RPMI8226 (cell line): Measurements from ENCODE around the gene HMCN2.

Experiments used
- DNase-seq: peaks from one replicate; pipeline ENCODE4 v3.0.0-alpha.2; 2015

HMCN2 gene

GRCh38 chr9:130459151-130459550 lies 193.6 kb downstream of the HMCN2 start:
- DNase-seq: no peak

DNA sequence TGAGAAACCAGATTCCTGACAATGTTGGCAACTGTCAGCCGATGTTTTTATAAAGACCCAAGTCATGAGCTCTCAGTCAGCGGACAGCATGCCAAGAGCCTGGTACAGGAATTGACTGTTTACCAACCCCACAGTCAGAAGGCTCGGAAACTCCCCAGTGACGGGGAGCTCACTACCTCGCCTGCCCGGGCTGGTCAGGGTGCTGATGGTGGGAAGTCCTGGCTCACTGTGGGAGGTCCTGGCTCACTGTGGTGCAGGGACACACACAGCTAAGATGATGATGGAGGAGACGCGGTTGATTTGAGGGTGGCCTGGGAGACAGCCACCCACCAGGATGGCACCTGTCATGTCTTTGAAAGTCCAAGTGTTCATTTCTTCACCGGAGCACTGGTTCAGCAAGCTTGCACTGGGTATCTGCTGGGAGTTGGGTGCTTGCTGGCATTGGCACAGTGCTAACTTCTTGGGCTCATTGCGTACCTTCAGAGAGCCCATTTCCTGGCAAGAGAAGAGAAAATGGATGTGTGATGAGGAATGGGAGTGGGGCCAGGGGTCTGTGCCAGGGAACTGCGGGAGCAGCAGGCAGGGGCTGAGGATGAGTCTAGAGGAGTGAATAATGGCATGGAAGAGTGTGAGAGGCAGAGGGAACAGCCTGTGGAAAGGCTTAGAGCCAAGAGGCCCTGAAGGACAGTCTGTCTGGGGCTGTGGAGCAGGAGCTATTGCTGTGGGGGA lies 194.5 kb downstream of the HMCN2 start:
- no peak for DNase-seq

- peak; percentile 74 for DNase-seq
Measured at GRCh38 chr9:130461218-130461630, 195.7 kb downstream of the HMCN2 start.

DNA sequence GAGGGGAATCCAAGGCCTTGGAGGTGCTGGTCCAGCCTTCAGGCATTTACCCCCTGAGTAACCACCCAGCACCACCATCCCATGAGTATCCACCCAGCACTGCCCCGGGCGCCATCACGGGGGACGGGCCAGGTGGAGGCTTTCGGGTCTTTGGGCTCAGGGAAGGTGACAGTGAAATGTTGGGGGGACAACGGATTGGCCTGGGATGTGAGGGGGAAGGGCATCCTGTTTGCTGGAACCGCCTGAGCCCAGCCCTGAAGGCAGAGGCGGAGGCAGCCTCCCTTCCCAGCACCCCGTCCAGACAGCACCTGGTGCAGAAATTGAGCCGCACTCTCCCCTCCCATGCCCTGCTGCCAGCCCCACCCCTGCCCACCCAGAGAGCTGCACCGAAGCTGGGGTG lies 196.2 kb downstream of the HMCN2 start:
- DNase-seq: no peak

DNA sequence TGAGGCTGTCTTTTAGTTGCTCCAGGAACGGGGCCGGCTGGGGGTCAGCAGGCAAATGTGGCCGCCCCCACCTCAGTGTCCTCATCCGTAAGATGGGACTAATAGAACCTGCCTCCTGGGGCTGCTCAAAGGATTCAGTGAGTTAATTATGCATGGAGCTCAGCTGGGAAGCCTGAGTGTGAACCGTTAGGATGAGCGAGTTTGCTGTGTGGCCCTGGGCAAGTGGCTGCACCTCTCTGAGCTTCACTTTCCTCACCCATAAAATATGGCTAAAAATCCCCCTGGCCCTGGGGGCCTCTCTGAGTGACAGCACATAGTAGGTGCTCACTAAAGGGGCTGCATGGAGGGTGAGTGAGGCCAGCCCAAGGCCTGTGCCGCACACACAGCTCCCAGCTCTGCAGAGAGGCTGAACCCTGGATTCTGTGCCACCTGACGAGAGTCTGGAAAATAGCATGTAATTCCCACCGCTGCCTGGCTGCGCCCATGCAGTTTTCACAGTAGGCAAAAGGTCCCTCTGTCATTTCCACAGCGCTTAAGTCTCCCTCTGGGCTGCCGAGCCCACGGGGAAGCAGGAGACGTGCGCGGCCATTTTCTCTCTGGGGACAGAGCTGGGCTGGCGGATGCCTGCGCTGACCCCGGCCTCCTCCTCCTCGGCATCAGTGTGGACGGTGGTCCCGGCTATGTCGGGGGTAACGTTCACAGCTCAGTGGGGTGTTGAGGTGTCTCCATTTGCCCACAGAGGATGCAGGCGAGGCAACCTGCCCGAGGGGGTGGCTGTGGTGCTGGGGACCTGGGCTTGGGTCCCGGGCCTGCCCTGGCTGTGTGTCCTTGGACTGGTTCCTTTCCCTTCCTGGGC lies 197.4 kb downstream of the HMCN2 start:
- DNase-seq: no peak

DNA sequence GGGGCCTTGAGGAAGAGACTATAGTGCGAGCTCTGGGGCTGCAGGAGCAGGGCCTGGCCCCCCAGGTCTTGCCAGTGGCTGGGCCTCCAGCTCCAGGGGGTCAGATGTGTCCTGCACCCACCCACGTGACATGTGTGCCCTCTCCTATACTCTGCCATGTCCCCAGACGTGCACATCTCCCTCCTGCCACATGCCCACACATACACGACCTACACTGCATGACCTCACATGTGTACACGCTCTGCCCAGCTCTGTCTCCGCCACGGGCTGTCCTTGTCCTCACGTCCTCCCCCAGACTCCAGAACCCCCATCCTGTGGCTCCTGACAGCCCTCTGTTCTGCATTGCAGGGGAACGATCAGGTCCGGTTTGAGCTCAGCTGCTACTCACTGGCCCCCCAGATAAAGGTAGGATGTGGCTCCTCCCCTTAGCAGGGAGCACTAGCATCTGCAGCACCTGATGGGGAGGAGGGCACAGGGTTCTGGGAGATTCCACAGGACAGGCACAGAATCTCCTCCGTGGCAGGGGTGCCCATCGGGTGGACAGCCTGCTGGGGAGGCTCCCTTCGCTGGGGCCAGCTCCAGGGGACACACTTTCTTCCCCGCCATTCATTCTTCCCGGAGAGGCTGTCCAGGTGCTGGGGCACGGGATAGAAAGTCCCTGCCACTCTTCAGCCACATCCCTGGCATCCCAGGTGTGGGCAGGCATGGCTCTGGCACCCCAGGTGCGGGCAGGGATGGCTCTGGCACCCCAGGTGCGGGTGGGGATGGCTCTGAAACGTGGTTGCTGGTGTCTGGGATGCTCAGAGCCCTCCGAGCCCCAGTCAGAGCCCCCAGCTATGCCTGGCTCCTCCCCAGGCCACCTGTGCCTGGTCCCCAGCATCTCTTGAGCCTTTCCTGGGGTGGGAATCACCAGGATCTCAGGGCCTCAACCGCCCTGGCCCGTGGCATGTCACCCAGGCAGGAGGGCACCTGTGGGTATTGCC lies 198.5 kb downstream of the HMCN2 start:
- DNase-seq: no peak

GRCh38 chr9:130465383-130466096 lies 200.0 kb downstream of the HMCN2 start:
- DNase-seq: no peak

DNA sequence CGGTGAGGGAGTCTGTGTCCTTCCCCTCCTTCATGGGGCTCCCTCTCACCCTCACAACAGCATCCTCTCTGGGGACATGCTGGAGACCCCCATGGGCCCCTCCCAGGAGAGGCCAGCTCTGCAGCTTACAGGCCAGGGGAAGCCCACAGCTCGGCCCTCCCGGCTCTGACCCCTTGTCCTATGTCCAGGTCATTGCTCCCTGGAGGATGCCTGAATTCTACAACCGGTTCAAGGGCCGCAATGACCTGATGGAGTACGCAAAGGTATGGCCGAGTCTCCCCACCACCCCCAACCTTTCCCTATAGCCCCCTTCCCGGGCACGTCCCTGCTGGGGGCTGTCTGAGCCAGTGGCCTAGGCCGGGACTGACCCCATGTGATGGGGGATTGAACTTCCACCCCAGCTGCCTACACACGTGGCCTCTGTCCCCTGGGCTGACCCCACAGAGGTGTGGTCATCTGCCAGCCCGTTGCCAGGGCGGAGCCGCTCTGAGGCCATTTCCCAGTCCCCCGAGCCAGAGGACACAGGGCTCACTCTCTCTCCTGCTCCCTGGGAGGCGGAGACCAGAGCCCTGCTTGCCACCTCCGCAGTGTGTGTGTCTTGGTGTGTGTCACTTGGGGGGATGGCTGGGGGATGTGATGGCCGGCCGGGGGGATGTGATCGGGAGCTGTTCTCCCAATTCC lies 201.1 kb downstream of the HMCN2 start:
- no peak for DNase-seq

DNA sequence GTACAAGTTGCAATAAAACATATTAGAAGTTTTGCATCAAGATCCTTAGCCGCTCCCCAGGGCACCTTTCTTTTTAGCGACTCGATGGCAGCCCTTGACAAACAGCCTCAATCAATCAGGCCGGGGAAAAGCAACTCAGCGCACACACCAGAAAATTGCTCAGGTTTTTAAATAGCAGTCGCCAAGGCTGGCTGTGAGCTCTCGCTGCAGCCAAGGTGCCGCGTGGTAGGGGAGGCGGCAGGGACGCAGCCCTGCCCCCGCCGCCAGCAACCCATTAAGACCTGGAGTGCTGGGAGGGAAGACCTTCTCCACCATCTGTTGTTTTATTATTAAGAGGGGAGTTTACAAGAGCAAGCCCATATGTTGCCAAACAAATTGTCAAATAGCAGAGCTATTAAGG lies 201.8 kb downstream of the HMCN2 start:
- no peak for DNase-seq

DNA sequence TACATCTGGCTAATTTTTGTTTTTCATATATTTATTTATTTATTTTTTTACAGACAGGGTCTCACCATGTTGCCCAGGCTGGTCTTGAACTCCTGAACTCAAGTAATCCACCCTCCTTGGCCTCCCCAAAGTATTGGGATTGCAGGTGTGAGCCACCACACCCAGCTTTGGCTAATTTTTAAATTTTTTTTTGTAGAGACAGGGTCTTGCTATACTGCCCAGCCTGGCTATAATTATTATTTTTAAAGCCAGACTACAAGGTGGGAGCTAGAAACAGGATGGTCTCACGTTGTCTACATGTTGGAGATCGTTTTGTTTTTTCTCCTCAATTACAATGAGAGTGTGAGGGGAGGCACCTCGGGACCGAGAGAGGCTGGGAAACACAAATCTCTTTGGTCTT lies 203.0 kb downstream of the HMCN2 start:
- DNase-seq: no peak

- no peak for DNase-seq
Measured at GRCh38 chr9:130470269-130470668, 204.7 kb downstream of the HMCN2 start.

- no peak for DNase-seq
Measured at GRCh38 chr9:130470950-130471349, 205.4 kb downstream of the HMCN2 start.

DNA sequence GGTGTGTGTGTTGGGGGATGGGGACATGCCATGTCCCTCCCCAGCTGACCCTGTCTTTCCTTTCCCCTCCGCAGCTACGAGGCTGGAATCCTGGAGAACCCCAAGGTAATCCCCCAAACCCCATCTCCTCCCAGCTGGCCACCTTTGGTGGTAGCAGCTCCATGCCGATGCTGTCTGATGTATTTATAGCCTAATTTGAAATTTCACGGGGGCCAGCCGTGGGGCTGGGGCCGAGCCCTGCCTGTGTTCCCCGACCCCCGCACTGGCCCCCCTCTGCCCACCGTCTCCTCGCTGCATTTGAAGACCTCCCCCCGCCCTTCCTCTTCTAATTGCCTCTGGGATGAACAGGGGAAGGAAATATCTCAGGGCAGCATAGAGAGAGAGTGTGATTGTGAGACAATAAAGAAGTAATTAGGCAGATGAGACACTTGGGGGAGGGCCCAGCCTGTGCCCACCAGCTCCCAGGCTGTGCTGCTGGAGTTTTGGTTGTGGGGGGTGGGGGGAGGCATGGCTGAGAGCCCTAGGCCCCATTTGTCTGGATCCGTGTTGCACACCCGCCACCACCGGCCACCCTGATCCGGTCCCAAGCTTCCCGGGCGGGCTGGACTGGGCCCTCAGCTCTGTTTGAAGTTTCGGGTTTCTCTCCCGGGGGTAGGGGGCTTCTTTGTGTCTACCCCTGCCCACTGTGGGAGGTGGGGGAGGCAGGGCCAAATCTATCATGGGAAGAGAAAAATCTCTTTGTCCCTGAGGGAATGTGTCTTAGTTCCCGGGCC lies 206.0 kb downstream of the HMCN2 start:
- DNase-seq: no peak

- DNase-seq: no peak
Measured at GRCh38 chr9:130472184-130472705, 206.7 kb downstream of the HMCN2 start.

- no peak for DNase-seq
Measured at GRCh38 chr9:130473009-130473408, 207.4 kb downstream of the HMCN2 start.

DNA sequence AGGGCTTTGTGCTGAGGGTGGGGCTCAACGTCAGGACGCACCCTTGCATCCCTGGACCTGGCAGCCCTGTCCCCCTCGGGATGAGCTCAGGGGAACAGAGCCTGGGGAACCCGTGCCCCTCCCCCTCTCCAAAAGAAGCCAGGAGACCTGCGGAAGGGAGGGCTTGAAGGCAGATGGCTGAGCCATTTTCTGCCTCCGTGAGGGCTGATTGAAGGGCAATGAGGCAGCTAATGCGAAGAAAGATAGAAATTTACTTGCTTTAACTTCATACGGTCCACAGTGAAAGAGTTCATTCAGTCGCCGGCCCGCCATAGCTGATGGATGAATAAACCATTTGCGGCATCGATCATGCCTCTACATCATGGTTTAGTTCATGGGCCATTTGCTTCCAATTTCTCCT lies 208.0 kb downstream of the HMCN2 start:
- no peak for DNase-seq

DNA sequence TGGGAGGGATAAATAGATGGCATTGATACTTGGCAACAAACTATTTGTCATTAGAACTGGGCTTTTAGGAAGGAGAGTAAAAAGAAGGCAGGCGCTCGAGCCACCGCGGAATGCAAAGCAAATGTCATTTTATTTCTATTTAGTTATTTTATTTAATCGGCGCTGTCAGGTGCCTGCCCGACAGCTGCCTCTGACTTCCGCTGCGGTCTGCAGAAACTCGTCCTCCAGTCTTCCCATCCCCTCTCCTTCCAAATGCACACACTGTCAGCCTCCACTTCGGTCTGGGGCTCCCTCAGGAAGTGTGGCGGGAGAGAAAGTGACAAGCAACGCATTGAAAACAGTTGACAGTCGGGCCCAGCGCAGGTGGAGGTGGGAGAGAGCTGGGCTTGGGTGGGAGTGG lies 208.5 kb downstream of the HMCN2 start:
- no peak for DNase-seq

DNA sequence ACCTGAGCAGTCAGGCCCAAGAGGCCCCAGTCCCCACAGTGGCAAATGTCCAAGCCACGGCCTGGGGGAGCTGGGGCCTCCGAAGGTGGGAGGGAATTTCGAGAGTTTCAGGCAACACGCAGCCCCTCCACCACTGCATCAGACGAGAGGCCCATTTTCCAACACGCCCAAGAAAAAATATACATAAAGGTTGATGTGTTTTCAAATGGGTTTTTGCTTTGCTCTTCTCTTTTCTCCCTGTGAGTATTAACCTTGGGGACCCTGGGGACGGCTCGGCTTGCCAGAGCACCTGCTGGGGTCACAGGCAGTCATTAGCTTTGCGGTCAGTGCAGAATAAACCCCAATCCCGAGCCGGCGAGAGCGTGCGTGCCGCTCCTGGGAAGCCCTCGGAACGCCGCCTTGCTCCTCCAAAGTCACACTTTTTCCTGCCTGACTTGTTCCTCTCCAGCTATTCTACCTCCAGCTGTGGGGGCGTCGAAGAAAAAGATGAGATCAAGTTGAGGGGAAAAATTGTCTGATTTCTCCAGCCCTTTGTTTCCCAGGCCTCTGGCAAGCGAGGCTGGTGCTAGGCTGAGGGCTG lies 210.7 kb downstream of the HMCN2 start:
- no peak for DNase-seq

DNA sequence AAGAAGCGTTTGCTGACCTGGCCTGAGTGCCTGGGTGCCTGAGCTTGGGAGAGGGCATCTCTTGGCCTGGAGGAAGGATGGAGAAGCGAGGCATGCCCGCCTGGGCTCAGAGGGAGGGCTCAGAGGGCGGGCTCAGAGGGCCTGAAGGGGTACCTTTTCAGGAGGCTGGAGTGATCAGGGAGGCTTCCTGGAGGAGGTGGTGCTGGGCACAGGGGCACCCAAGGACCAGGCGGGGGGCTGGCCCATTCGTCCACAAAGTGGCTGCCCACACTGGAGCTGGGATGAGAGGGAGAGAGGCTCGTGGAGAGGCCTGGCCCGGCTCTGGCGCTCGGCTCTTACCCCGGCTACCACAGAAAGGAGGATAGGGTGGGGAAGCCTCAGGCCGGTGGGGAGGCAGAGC lies 212.0 kb downstream of the HMCN2 start:
- DNase-seq: no peak

DNA sequence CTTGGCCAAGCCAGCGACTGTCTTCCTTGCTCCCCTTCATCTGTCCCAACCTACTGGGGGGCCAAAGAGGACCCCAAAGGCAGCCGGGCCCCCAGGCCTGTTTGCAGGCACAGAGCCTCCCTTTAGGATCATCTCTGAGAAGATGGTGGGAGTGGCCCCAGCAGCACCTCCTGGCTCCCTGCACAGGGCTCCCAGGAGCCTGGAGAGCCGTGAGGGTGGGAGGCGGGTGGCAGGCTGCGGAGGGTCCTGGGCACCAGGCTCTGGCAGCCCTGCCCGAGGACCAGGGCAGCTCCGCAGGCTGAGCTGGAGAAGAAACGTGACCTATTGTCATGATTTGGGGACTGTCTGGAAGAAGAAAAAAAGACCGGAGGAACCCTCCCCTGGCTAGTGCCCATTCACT lies 212.6 kb downstream of the HMCN2 start:
- no peak for DNase-seq
